ENCODE results near the gene ESRRB.

ESRRB gene
- 0 to 0.28 reads per million in 2 donors for total RNA-seq

DNA sequence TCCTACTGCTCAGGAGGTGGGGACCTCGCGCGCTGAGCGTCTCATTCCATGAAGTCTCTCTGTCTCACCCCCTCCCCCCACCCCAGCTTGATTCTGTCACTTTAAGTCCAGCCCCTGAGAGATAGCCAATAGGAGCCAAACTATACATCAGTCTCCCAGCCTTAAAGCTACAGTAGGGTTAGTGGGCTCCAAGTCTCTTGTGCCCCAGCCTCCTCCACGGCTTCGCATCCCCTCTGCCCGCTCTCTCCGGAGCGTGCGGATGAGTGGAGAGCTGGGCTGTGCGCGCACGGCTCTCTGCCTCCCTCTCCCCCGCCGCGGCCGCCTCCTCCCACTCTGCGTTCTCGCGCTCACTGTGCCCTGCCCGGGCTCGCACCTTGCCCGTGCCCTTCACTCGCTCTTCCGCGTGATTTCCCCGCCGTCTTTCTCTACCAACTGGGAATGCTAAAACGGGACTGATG lies at the start of gene ESRRB:
TSS of gene ESRRB (plus strand) at position 191 of the 458 bp plus-strand sequence. CDS start at position 456, 265 bp downstream.
- no peak for DNase-seq

DNA sequence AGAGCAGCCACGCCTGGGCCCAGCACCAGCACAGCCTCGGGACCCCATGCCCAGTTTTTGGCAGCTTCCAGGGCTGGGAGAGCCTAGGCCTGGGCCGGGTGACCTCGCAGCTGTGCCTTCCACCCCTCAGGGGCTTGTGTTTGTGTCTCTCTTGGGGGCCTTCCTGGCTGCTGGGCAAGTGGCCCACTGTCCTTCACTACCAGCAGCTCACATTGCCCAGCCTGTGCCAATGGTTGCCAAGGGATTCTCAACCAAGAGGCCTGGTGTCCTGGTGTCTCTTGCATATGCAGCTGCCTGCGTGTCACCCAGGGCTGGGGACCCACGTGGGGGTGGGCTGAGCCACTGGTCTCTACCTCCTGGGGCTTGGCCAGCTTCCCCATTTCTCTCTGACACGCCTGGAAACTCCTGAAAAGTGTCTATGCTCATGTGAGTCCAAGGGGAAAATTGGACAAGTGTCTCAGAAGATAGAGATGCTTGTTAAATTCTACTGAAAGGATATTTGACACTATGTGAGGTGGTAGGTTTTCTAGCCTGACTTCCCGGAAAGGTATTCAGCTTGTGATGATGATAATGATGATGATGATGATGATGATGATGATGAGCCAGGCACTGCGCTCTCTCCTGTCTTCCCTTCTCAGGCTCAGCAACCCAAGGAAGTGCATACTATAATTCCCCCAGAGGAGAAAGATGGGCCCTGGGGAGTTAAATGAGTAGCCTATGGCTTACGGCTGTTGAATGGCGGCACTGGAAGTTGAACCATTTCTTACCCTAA lies 48.8 kb upstream of the ESRRB start:
- DNase-seq = no peak

DNA sequence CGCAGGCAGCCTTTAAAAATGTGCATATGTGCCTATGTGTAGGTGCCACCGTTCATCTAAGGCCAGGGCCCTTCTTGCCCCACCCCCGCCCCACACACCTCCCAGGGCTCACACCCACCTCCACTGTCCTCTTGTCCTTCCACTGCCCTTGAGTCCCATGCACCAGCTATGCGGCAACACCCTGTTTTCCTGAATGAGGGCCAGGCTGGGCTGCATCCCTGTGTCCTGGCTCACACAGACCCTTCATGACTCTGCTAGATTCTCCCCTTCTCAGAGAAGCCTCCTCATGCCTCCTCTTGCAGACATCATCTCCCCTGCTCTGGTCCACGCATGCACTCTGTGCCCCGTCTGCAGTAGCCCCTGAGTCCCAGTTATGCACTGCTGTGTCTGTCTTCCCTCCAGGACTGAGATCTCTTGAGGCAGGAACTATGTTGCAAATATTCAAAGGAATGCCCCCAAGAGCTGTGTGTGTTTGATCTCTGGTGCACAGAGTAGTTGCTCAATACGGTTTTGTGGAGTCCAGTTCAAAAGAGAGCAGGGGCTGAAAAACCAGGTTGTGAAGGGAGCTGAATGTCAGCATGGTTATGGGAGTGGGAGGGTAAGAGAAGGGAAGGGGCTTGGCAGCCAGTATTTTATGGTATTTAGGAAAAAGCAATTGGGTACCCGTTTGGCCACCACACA lies 47.3 kb upstream of the ESRRB start:
- no peak for DNase-seq

DNA sequence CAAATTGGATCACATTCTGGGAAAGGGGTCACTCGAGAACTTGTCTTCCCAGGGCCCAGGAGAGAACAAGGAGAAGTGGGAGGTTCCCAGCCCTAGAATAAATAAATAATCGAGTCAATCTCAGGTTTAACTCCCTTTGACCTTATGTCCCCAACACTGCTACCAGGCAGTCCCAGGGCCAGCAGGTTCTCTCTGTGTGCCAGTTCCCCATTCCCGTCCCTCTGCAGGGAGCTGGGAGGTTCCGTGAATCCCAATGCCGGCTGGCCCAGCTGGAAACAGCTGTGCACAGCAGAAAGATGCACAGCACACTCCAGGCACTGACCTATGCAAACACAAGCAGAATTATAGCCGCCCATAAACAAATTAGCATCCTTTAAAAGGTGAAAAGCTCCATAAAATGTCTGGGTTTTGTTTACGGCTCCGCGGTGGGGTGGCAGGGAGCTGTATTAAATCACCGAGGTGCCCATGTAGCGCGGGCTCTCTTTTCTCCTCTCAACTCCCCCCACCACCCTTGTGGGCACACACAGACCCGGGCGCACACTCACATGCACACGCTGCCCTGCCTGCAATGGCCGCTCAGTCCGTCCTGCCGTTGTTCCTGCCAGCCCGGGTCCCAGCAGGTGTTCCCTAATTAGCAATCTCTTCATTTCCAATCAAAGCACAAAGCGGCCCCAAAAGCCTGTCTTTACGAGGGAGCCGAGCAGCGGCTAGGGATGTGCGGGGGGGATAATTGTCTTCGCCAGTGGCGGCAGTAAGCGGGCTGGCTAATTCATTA lies 46.6 kb upstream of the ESRRB start:
- no peak for DNase-seq

DNA sequence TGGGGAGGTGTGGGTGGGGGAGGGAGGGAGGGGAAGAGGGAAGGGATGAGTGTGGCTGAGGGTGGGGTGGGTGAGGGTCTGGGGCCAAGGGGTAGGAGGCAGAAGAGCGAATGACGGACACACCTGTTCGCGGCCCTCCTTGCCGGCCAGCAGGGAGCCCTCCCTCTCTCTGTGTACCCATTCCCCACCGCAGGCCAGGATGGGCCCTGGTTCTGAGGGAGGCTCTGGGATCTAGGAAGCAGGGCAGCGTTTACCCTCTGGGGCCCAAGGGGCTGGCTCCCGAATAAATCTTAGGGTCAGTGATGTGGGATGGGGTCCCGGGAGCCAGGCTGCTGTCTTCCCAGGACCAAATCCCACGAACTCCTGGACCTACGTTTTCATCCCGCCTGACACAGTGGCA lies 46.0 kb upstream of the ESRRB start:
- DNase-seq = no peak

DNA sequence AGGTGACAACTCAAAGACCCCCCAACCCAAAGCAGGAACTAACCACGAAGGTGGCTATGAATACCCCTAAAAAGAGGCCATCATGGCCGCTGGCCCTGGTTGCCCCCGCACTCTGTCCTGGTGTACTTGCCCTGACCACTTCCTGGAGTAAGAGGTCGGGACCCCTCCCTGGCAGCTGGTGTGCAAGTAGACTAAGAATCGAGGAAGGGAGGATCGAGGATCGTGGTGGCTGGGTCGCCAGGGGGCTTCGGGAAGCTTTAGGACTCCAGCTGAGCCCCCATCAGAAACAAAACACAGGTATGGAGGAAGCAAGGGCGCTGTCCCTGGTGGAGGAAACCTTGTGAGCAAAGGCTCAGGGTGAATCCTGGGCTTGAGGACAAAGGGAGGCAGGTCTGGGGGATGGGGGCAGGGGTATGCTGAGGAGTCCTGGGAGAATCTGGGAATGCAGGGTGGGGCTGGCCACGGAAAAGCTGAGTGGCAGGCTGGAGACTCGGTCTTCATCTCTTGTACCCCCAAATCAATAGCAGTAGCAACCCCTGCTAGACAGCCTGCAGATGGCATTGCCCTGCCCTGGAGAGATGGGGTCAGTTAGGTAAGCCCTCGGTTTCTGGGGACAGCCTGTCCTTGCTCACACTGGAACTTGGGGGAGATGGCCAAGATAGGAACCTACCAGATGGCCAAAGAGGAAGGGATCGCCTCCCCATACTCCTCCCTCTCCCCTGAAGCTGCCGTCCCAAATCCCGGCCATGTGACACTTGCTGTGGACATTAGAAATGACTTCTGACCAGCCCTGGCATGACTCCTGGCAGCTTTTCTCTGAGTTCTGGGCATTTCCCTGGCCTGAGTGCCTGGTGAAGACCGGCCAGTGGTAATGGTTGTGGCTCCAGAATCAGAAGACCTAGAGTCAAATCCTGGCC lies 45.3 kb upstream of the ESRRB start:
- DNase-seq = no peak

DNA sequence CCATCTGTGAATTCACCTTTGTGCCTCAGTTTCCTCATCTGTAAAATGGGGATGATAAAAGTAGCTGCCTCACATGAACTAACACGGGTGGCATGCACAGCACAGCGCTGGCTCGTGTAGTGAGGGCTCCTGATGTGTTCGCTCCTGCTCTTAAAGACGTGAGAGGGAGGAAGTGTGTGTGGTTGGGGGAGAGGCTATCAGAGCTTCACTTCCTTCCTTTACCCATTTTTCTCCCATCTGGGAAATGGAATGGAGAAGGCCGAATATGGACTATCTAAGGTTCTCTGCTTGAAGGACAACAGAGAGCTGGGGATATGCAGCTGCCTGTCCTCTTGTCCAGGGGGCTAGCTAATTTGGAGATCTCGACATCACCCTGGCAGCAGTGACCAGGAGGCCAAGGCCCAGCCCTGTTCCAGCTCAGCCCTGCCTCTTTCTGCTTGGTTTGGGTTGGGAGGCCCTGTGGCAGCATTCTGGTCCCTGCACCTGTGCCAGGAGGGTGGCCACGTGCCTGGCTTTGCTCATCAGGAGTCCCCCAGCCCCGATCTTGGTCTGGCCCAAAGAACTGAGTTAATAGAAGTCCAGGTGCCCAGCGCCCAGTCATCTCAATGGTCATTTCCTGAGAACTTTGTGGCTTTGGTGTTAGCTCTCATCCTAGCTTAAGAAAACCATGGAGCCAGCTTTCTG lies 44.5 kb upstream of the ESRRB start:
- no peak for DNase-seq

DNA sequence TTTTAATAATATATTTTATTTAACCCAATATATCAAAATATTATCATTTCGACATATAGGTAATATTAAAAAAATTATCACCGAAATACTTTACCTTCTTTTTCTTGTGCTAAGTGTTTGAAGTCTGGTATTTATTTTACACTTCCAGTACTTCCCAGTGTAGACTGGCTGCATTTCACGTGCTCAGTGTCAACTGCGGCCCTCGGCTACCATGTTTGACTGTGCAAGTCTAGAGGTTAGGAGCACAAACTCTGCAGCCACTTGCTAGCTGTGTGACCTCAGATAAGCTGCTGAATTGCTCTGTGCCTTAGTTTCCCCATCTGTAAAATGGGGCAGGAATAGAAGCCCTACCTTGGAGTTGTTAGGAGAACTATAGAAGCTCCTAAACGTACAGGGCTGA lies 42.3 kb upstream of the ESRRB start:
- DNase-seq = no peak

DNA sequence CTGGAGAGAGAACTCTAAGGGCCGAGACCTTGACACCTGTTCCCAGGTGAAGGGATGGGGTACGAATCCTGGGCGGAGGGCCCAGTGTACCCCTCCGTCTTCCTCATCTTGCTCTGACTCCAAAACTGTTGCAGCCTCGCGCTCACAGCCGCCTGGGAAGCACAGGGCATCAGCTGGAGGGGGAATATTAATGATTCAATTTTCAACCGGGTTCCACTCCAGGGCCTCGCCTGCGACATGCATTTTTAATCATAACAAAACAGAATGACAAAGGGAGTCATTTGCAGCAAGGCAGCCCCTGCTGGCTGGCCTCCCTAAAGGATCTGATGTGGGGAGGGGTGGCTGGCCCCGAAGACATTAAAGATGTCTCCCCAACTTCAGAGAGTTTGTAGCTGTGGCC lies 41.6 kb upstream of the ESRRB start:
- DNase-seq = no peak

DNA sequence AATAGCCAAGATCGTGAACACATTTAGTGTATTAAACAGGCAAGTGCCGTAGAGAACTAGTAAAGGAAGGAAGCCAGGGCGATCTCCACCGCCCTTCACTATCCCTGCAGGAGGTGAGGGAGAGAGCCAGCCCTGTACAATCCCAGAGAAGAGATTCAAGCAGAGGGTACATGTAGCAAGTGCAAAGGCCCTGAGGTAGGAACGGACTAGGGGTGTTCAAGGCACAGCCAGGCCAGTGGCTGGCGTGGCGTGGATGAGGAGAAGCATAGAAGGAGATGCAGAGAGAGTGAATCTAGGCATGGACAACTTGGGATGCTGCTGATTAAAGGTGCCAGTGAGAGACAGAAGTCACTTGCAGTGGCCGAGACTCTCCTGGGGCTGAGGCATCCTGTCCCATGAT lies 39.1 kb upstream of the ESRRB start:
- DNase-seq = no peak

DNA sequence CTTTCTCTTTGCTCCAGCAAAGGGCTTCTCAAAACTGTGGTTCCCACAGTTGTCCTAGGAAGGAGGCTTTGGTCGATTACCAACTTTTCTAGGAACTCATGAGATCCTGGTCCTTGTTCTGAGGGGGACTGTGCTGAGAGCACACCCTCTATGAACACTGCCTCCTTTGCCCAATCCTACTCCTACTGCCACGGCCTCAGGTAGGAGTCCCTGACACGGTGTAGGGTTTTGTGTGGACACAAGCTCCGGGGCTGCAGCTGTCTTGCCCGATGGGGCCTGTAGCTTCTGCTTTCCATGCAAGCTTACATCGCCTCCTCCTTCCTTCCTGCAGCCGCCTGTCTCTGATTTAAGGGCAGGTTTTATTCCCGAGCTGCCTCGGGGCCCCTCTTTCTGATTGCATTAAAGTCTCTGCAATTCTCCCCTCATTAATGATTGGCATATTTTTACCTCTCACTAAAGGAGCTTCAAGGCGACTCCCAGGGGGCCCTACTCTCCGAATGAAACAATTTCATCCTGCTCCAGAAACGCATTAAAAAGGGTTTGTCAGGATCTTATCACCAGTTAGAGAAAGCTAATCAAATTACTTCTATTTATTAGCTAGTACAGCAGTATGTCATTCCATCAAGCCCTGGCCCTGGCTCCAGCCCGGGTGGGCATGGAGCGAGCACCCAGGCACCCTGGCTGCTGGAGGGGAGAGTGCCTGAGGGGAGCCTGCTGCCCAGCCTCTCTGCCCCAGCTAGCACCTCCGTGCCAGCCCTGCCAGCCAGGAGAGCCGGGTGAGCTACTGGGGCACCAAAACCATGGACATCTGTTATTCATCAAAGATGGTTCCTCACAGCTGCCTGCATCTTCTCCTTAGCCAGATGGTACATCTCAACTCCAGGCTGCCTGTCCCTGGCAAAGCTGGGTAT lies 38.0 kb upstream of the ESRRB start:
- DNase-seq = no peak

DNA sequence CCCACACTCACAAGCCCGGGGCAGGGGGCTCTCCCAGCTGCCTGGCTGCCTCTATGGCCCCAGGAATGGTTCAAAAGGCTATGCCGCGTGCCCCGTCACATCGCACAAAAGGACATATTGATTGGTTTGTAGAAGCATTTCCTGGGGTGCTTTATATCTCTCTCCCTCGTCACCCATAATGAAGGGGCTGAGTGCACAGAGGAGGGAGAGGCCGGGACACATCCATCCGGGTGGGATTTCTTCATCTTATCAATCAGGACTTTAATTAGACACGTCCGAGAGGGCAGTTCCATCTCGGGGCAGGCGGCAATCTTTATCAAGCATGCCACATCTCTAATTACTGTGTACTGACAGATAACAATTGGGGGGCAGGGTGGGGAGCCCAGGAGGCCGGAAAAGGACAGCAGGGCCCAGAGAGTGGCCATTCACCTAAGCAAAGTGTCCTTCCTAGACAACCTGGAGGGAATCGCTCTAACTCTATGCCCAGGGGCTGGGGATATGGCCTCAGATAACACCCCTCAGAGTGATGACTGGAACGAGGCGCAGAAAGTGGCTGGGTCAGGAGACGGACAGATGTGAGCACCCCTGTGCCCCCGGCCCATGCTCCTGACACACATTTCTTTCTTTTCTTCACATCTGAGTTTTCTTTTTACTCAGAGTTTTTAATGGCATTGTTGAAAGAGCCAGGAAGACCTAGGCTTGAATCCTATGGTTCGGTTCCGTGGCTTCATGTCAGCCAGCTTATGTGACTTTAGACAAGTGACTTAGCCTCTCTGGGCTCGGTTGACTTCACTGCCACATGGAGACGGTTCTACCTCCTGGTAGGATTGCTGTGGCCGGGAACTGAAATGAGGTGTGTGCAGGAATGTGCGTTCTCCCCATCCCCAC lies 36.0 kb upstream of the ESRRB start:
- DNase-seq = no peak

DNA sequence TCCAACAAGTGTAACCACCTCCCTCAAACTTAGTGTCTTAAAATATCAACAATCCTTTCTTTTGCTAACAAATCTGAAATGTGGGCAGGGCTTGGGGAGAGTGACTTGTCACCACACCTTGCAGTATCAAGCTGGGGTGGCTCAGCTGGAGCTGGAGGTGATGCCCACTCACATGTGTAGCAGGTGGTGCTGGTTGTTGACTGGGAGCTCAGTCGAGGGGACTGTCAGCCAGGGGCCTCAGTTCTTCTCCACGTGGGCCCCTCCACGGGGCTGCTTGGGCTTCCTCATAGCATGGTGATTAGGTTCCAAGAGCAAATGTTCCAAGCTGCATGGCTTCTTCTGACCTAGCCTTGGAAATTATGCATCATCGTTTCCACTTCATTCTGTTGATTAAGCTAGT lies 32.6 kb upstream of the ESRRB start:
- DNase-seq = no peak

DNA sequence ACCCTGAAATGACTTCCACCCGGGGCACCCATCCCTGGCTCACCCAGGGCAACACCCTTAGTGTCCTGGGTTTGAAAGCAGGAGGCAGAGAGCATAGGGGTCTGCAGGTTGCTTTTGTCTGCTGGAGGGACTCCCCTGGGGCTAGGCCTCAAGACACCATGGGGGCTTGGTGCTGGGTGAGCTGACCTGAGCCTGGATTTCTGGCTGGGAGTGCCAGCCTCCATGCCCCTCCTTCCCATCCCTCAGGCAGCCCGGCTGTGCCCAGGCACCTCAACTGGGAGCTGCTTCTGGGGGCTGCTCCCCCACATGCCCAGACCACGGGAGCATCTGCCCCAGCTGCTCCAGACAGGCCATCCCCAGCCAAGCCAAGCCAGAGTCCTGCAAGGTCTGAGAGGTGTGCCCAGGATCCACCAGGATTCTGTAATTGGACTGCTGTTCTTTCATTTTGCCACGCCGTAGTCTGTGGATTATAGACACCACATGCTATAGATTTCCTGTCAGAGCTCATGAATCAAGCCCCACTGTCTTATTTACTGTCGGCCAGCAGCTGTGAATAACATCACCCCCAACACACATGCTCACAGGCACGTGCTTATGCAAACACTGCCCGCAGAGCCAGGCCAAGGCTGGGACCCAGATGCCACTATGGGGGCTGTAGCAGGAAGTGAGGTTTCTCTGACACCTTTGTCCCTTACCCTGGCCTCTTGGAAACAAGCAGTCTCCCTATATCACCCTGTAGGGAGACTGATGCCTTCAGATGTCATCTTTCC lies 29.4 kb upstream of the ESRRB start:
- DNase-seq = no peak

DNA sequence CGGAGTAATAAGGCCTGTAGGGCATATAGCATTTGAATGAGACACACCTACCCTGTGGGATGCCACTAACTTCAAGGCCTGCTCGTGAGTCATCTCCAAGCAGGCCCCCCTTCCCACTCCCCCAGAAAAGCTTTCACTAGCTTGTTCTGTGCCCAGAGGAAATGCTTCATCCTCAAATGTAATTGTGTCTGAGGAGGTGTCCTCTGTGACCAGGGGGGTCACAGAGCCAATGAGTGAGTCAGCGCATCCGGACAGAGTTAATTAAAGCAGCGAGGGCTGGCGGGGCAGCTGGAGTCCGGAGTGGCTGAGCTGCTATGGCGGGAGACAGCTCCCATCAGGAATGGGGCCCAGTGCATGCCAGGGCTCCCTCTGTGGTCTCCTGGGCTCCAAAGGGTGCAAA lies 27.0 kb upstream of the ESRRB start:
- DNase-seq = no peak

DNA sequence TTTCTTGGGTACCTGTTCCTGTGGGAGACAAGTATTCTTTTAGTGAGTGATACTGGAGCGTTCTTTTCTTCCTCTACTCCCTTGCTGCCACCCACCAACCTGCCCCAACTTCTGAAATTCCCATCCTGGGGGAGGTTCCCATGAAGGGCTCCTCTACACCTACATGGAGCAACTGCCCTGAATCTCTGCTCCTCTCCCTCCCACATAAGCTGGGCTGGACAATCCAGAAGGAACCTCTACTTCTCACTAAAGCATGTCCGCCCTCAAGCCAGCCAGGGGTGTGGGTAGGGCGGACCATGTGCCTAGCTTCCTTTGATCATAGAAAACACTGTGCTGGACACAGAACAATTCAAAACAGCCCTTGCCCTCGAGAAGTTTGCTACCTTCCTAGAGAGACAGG lies 25.9 kb upstream of the ESRRB start:
- no peak for DNase-seq

DNA sequence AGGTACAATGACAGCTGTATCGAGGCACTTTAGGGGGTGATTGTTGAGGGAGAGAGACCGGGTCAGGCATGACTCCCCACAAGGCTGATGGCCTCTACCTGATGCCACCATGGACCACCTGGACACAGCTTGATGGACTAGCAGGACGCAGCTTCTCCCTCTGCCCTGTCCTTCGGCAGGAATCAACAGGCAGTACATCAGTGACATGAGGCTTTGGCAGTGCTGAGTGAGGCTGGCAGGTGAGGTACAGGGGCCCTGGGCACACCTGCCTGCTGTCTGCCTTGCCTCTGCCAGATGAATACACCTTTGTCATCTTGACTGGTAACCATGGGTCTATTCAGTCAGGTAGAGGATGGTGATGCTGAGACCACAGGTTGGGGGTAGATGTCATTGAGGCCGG lies 25.3 kb upstream of the ESRRB start:
- DNase-seq = no peak

DNA sequence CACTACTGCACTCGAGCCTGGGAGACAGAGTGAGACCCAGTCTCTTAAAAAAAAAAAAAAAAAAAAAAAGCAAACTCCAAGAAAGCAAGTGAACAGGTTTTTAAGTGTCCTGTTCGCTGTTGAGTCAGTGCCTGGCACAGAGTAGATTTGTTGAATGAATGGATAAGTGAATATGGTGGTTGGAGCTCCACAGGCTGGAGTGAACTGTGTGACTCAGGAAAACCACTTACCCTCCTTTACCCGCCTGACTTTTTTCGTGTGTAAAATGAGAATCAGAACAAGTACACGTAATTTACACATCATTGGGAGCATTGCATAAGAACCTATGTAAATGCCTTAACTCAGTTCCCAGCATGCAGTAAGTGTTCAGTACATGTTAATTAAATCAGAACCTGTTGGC lies 24.0 kb upstream of the ESRRB start:
- no peak for DNase-seq

Data from T-helper 9 cell (primary cell).